ENCODE results near the gene SLC29A1.

DNA sequence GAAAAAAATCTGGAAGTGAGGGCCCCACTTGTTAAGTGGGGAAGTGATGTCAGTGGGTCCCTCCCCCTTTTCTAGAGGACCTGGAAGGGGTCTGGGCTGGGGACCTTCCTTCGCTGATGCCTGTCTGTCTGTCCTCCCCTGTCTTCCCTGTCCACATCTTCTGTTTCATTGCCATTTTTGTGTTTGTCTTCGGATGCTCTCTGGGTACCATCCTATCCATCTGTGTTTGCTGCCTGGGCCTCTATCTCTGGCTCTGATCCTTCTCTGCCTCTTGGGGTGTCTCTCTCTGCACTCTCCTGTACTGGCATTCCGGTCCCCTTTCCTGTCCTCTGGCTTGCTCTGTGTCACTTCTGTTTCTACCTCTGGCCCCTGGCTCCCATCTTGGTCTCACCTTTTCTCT lies 49.1 kb downstream of the SLC29A1 start:
- TF ChIP-seq, protein P1, sequence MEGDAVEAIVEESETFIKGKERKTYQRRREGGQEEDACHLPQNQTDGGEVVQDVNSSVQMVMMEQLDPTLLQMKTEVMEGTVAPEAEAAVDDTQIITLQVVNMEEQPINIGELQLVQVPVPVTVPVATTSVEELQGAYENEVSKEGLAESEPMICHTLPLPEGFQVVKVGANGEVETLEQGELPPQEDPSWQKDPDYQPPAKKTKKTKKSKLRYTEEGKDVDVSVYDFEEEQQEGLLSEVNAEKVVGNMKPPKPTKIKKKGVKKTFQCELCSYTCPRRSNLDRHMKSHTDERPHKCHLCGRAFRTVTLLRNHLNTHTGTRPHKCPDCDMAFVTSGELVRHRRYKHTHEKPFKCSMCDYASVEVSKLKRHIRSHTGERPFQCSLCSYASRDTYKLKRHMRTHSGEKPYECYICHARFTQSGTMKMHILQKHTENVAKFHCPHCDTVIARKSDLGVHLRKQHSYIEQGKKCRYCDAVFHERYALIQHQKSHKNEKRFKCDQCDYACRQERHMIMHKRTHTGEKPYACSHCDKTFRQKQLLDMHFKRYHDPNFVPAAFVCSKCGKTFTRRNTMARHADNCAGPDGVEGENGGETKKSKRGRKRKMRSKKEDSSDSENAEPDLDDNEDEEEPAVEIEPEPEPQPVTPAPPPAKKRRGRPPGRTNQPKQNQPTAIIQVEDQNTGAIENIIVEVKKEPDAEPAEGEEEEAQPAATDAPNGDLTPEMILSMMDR (IDR thresholded peaks at IDR 0.05 in 4 of 5, conservative IDR thresholded peaks at IDR 0.05 in 1 of 5): no peak
- no peak for TF ChIP-seq POLR2A (IDR thresholded peaks at IDR 0.05)
